Choroid plexus epithelial cell (primary cell): ENCODE measurements around the gene PTPN2.

Experiments
- DNase-seq: peaks from one replicate; pipeline ENCODE4 v3.0.0-alpha.2; 2010; ENCODE audit warnings: low read depth
- H3K4me3 ChIP-seq: 2 replicates; pipeline ENCODE4 v1.5.1; 2011; ENCODE audit warnings: low read depth, mild to moderate bottlenecking, control low read depth, low read length, moderate library complexity
- CTCF ChIP-seq: conservative IDR thresholded peaks from 2 replicates; pipeline ENCODE4 v1.5.1; 2011; ENCODE audit warnings: low read depth, mild to moderate bottlenecking, control low read depth, inconsistent platforms, low read length, moderate library complexity

PTPN2 gene

GRCh38 chr18:12849548-12849947 is 34.5 kb downstream of the PTPN2 start:
- H3K4me3 ChIP-seq: no peak overlapping the region
- no peak for DNase-seq
- no peak for TF ChIP-seq CTCF

- DNase-seq: no peak
- no peak overlapping the region for H3K4me3 ChIP-seq
- no peak for TF ChIP-seq CTCF
Measured at GRCh38 chr18:12848405-12848804, 35.6 kb downstream of the PTPN2 start.

- no peak for TF ChIP-seq CTCF
- no peak for DNase-seq
- H3K4me3 ChIP-seq: no peak overlapping the region
Measured at GRCh38 chr18:12844391-12844790, 39.6 kb downstream of the PTPN2 start.

GRCh38 chr18:12843420-12844350 is 40.4 kb downstream of the PTPN2 start:
- no peak for TF ChIP-seq CTCF
- DNase-seq: no peak
- H3K4me3 ChIP-seq: no peak overlapping the region

GRCh38 chr18:12842459-12843380 is 41.3 kb downstream of the PTPN2 start:
- no peak overlapping the region for H3K4me3 ChIP-seq
- TF ChIP-seq CTCF: no peak
- DNase-seq: no peak

GRCh38 chr18:12841070-12841469 is 43.0 kb downstream of the PTPN2 start:
- no peak for DNase-seq
- no peak overlapping the region for H3K4me3 ChIP-seq
- TF ChIP-seq CTCF: no peak
